Natural killer cell (primary cell): ENCODE data around the gene BPHL. TPM values are rescaled to one million over a fixed set of nuclear protein-coding genes. Genes with fewer than 3 reads are reported as not detected.
"Not testable (repeated sequence)": the region's sequence is repeated elsewhere in the genome, so short reads cannot be mapped to it uniquely, and the experiment has no call there.

Experiments
- ATAC-seq, 3 donors: fragments of 150-1000 bp in 2 of 3; fragments of 200-7000 bp in 1 of 3; cut with Tn5 transposase; 1 replicate in 1 of 3; 2 replicates in 2 of 3; pipeline ENCODE4 v1.10.0; 2021; ENCODE audit warnings: mild to moderate bottlenecking in 2 of 3, moderate library complexity in 2 of 3
- DNase-seq, 2 donors: peaks; one replicate each; pipeline versions ENCODE4 v3.0.0 to v3.0.0-alpha.2; 2013 to 2021; ENCODE audit warnings: mixed read lengths in 1 of 2
- H3K27ac ChIP-seq: one replicate; pipeline ENCODE4 v1.5.1; 2013; ENCODE audit warnings: mild to moderate bottlenecking, low read length
- H3K27me3 ChIP-seq: one replicate; pipeline ENCODE4 v1.6.1; 2013; ENCODE audit warnings: low read length; ENCODE audit not compliant: control insufficient read depth, insufficient read depth
- H3K36me3 ChIP-seq: one replicate; pipeline ENCODE4 v1.6.1; 2013; ENCODE audit warnings: low read length; ENCODE audit not compliant: control insufficient read depth, insufficient read depth
- H3K4me1 ChIP-seq: one replicate; pipeline ENCODE4 v1.6.1; 2013; ENCODE audit warnings: low read length; ENCODE audit not compliant: control insufficient read depth, insufficient read depth
- H3K4me3 ChIP-seq: one replicate; pipeline ENCODE4 v1.5.1; 2013; ENCODE audit warnings: low read length
- H3K9me3 ChIP-seq: one replicate; pipeline ENCODE4 v1.6.1; 2013; ENCODE audit warnings: low read length; ENCODE audit not compliant: control insufficient read depth, insufficient read depth
- H3K27ac Mint-ChIP-seq, 2 donors: one replicate each; pipeline ENCODE4 v1.8.0; 2022; ENCODE audit warnings: mild to moderate bottlenecking in 2 of 2, mixed read lengths in 2 of 2, moderate library complexity in 1 of 2
- H3K27me3 Mint-ChIP-seq, 2 donors: one replicate each; pipeline ENCODE4 v1.8.0; 2022; ENCODE audit warnings: low read depth in 2 of 2, mixed read lengths in 2 of 2
- H3K36me3 Mint-ChIP-seq: one replicate; pipeline ENCODE4 v1.8.0; 2022; ENCODE audit warnings: mixed read lengths
- H3K4me1 Mint-ChIP-seq, 2 donors: one replicate each; pipeline ENCODE4 v1.8.0; 2022; ENCODE audit warnings: mixed read lengths in 2 of 2
- H3K4me3 Mint-ChIP-seq: one replicate; pipeline ENCODE4 v1.8.0; 2022; ENCODE audit warnings: mild to moderate bottlenecking, moderate library complexity, mixed read lengths
- H3K9me3 Mint-ChIP-seq, 2 donors: one replicate each; pipeline ENCODE4 v1.8.0; 2022; ENCODE audit warnings: mixed read lengths in 2 of 2
- WGBS: methylation state at CpG from one replicate; pipeline ENCODE4 v1.1.7; 2013; ENCODE audit warnings: missing lambda C conversion rate; ENCODE audit not compliant: insufficient coverage; 5-methylcytosine and 5-hydroxymethylcytosine counted together
- intact Hi-C: fragments of 100-400 bp; cut with micrococcal nuclease; formaldehyde crosslinking; loops from one replicate; pipeline ENCODE4 v1.14.2; 2022
- total RNA-seq, 4 donors: library from RNA; stranded (reverse); fragments of 120-200 nt in 1 of 4; gene quantifications; one replicate each; pipeline versions ENCODE4 v1.2.3 to v1.2.4, GENCODE V29; 2013 to 2022
- TF ChIP-seq, protein P1 (sequence below): fragments of 200-600 bp; IDR thresholded peaks from one replicate; pipeline ENCODE4 v1.8.0; 2022; ENCODE audit warnings: antibody characterized with exemption

The BPHL gene
- total RNA-seq, 3 donors from 2014 or later (not counting 1 experiment from before 2014, with no cell fraction given) = 2.9 to 5.9 (median 5.7) TPM

DNA sequence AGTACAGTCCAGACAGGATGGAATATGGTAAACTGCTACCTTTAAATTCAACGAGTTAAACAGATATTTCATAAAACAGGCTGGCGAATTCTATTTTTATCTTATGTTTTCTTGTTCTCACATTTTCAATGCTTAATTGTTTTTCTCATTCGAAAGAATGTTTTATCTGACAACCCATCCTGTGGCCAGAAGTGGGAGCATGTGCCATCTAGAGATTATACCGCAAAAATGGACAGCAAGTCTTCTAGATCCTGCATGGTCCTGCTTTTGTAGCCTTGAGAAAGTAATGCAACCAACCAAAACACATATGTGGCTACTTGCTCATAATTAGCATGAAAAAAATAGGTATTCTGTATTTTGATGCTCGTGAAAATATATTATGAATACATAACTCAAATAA is 78.3 kb downstream of the BPHL start:
- no peak overlapping the region for H3K4me3 Mint-ChIP-seq
- H3K27me3 ChIP-seq = peaks cover 3% of the 10 kb centered on the region
- H3K4me1 Mint-ChIP-seq = no peaks in the 10 kb centered on the region
- H3K36me3 ChIP-seq = no peaks in the 10 kb centered on the region
- no peaks in the 10 kb centered on the region for H3K4me1 ChIP-seq
- no peak for DNase-seq
- no peaks in the 10 kb centered on the region for H3K9me3 Mint-ChIP-seq
- intact Hi-C loops = no loop called here
- H3K9me3 ChIP-seq = no peaks in the 10 kb centered on the region
- H3K27ac Mint-ChIP-seq = no peak overlapping the region
- no peaks in the 10 kb centered on the region for H3K36me3 Mint-ChIP-seq
- no peak for ATAC-seq
- H3K27ac ChIP-seq = no peak overlapping the region
- no peak overlapping the region for H3K4me3 ChIP-seq
- H3K27me3 Mint-ChIP-seq = peaks cover 14 to 15% of the 10 kb centered on the region in 2 donors
- TF ChIP-seq, protein P1, sequence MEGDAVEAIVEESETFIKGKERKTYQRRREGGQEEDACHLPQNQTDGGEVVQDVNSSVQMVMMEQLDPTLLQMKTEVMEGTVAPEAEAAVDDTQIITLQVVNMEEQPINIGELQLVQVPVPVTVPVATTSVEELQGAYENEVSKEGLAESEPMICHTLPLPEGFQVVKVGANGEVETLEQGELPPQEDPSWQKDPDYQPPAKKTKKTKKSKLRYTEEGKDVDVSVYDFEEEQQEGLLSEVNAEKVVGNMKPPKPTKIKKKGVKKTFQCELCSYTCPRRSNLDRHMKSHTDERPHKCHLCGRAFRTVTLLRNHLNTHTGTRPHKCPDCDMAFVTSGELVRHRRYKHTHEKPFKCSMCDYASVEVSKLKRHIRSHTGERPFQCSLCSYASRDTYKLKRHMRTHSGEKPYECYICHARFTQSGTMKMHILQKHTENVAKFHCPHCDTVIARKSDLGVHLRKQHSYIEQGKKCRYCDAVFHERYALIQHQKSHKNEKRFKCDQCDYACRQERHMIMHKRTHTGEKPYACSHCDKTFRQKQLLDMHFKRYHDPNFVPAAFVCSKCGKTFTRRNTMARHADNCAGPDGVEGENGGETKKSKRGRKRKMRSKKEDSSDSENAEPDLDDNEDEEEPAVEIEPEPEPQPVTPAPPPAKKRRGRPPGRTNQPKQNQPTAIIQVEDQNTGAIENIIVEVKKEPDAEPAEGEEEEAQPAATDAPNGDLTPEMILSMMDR = no peak
- 86% methylated on average over 4 of the region's 5 CpGs for WGBS

- H3K36me3 Mint-ChIP-seq, H3K27me3 ChIP-seq, H3K4me1 ChIP-seq, intact Hi-C loops, H3K27ac Mint-ChIP-seq, H3K27ac ChIP-seq, H3K36me3 ChIP-seq, H3K9me3 ChIP-seq, ATAC-seq, H3K4me1 Mint-ChIP-seq, H3K9me3 Mint-ChIP-seq, H3K4me3 ChIP-seq, H3K4me3 Mint-ChIP-seq, DNase-seq: not testable (repeated sequence)
- WGBS = no CpG with 5 or more reads among the region's 5 CpGs
- H3K27me3 Mint-ChIP-seq = peaks cover 12 to 14% of the 10 kb centered on the region in 2 donors
These were observed 79.2 kb downstream of the BPHL start for GRCh38 chr6:3197734-3198133.

- Mint-ChIP-seq H3K4me3 (no peak overlapping the region), H3K9me3 (no peaks in the 10 kb centered on the region), H3K36me3 (peaks cover 5% of the 10 kb centered on the region), H3K27ac (no peak overlapping the region), H3K27me3 (peaks cover 21 to 27% of the 10 kb centered on the region in 2 donors), H3K4me1 (no peaks in the 10 kb centered on the region)
- Histone ChIP-seq H3K27me3 (peaks cover 3% of the 10 kb centered on the region), H3K4me1 (no peaks in the 10 kb centered on the region), H3K9me3 (no peaks in the 10 kb centered on the region), H3K4me3 (no peak overlapping the region), H3K36me3 (no peaks in the 10 kb centered on the region), H3K27ac (no peak overlapping the region)
- DNase-seq = no peak
- intact Hi-C loops = no loop called here
- ATAC-seq = no peak
- TF ChIP-seq, protein P1 = no peak
- WGBS = 89% methylated on average over 5 of the region's 5 CpGs
These were observed 80.9 kb downstream of the BPHL start for GRCh38 chr6:3199382-3199781.

DNA sequence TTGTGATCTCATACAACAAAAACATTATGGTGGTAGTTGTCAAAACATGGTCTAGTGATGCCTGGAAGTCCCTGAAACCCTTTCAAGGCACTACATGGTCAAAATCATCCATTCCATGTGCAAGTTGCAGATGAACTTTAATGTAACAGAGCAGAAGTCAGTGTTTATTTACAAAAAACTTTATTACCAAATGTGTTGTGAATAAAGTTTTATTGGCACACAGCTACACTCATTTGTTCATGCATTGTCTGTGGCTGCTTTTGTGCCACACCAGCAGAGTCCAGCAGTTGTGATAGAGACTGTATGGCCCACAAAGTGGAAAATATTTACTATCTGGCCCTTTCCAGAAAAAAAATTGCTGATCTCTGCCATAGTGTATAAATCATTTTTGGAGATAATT is 82.2 kb downstream of the BPHL start:
- Histone ChIP-seq H3K9me3 (no peaks in the 10 kb centered on the region), H3K27me3 (peaks cover 3% of the 10 kb centered on the region), H3K27ac (no peak overlapping the region), H3K4me3 (no peak overlapping the region), H3K36me3 (no peaks in the 10 kb centered on the region), H3K4me1 (no peaks in the 10 kb centered on the region)
- ATAC-seq (no peak), DNase-seq (no peak)
- Mint-ChIP-seq H3K27ac (no peak overlapping the region), H3K36me3 (peaks cover 8% of the 10 kb centered on the region), H3K9me3 (no peaks in the 10 kb centered on the region), H3K4me3 (no peak overlapping the region), H3K4me1 (no peaks in the 10 kb centered on the region), H3K27me3 (peaks cover 24 to 33% of the 10 kb centered on the region in 2 donors)
- intact Hi-C loops = no loop called here
- TF ChIP-seq, protein P1 = no peak
